Eye (tissue), 1 donor: ENCODE measurements around the gene TOB1.

Experiments used
- DNase-seq: peaks from one replicate; pipeline ENCODE4 v3.0.0-alpha.2; 2015

Gene TOB1

DNA sequence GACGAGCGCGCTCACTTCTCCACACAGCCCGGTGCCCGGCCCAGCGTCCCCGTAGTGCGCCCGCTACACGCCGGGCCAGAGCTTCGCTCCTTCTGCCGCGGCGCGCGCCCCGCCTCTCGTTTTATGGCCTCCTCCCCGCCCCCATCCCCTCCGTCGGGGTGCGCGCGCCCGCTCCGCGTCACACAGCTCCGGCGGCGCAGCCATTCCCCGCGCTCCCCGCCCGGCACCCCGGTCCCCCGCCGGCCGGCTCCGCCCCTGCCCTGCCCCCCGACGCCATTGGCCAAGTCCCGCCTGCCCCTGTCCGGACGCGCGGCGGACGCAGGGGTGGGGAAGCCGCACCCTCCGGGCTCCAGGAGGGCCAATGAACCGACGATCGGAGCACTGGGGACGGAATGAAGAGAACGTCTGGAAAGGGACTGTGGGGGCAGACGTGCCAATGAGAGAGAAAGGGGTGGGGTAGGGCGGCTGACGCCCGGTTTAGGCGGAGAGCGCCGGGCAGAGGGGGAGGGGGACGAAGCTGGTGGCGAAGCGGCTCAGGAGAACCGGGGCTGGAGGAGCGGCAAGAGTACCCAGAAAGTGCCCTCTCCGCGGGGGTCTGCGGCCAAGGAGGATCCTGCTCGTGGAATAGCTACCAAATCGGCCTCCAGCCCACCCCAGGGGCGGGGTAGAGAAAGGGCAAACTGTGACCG is at the start of gene TOB1:
TOB1 (minus strand) TSS at position 94 of the 689 bp plus-strand sequence. CDS start 2,337 bp downstream, outside the sequence.
- peak; percentile 98 for DNase-seq

DNA sequence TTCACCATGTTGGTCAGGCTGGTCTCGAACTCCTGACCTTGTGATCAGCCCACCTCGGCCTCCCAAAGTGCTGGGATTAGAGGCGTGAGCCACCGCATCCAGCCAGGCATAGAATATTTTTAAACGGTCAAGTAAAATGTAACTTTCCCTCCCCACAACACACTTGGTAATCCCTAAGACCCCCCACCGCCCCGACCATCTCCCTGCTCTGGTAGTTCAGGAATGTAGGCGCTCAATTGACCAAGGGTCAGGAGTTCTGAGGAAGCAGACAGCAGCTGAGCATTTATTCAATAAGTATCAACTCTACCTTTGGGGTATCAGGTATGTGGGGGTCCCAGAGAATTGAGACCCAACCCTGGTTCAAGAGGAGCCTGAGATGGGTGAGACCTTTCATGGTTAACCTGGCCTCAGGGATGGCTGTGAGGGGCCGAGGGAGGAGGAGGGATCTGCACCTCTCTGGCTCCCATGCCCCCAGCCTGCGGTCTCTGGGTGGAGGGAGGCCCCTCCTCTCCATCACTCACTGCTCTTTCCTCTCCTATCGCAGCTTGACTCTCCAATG is 48.4 kb upstream of the TOB1 start:
- no peak for DNase-seq

DNA sequence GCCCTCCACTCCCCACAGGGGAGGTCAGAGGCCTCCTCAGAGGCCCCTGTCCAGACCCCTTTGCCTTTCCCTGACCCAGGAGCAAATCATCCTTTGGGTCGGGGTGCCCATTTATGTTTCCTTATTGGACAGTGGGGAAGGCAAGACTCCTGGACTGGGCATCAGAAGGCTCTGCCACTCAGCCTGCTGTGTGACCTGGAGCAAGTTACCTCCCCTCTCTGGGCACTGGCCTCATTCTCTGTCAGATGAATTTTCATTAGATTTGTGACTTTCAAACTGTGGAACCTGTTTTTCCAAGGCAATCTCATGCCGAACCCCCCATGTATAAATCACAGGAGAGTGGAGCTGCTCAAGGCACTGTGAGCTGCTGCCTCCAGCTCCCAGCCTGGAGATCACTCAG is 47.0 kb upstream of the TOB1 start:
- no peak for DNase-seq

DNA sequence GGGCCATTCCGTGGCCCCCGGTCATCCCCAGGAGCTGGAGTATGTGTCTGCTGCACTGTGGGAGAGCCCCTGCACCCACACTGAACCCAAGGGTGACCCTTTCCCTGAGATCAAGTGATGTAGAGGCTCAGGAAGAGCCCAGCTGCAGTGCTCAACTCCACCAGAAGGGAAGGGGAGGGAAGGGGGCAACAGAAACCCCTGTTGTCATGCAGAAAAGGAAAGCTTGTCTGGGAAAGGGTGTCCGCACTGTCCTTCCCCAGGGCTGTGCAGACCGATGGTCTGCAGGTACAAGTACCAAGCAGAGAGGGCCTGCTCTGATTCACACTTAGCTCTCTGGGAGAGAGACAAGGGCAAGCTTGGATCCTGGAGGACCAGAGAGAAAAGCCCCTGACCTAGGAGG is 45.7 kb upstream of the TOB1 start:
- no peak for DNase-seq

- no peak for DNase-seq
Observed at GRCh38 chr17:50911450-50911849, 45.3 kb upstream of the TOB1 start.

GRCh38 chr17:50909765-50910605 is 43.8 kb upstream of the TOB1 start:
- no peak for DNase-seq

- DNase-seq: no peak
Observed at GRCh38 chr17:50908860-50909764, 43.0 kb upstream of the TOB1 start.

GRCh38 chr17:50908140-50908859 is 42.1 kb upstream of the TOB1 start:
- no peak for DNase-seq

GRCh38 chr17:50906443-50906842 is 40.3 kb upstream of the TOB1 start:
- no peak for DNase-seq

DNA sequence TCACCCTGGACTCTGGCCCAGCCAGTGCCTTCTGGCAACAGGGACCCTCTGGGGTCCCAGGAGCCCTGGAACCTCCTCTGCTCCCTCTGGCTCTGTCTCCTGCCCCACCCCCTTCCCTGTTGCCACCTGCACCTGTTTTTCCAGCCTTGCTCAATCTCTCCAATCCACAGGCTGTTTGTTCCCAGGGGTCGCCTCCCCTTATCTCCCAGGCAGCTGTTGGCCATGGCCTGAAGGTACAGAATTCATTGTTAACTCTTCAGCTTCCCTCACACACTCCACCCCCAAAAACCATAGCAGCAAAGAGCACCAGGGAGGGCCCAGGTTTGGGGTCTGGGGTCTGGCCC is 39.3 kb upstream of the TOB1 start:
- DNase-seq: peak; percentile 34

DNA sequence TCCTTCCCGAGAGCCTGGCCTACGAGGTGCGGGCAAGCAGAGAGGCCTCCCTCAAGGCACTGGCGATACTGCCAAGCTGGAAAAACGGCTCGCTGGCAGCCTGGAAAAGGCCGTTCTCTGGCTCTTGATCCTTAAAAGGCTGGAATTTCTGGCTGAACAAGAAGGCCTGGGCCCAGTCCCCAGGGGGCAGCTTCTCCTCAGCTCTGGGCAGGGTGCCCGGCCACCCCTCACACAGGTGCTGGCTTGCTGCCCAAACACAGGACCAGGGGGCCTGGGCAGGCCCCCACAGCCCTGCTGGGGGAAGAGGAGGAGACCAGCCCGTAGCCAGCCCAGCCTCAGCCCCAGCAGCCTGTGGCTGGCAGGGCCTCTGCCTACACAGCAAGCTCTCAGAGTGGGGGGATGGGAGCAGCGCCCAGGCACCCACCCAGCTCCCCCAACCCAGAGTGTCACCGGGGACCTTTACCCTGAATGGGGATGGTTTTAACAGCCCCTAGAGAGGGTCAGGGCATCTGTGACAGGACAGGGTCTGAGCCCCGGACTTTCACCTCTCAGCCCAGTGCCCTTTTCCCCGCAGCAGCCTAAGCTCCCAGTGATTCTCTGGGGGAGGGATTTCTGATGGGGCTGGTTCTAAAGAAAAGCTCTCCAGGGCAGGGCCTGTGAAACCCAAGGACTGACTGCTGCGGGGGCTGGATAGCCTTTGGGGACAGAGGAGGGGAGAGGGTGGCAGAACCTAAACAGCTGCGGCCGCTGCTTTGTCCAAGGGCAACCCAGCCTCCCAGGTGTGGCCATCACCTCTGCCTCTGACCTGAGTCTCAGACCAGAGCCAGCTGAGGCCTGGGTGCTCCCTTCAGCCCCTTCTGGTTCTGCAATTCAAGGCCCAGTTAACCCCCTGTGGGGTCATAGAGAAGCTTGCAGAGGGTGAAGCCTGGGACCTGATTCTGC is 38.6 kb upstream of the TOB1 start:
- DNase-seq: peak; percentile 64

DNA sequence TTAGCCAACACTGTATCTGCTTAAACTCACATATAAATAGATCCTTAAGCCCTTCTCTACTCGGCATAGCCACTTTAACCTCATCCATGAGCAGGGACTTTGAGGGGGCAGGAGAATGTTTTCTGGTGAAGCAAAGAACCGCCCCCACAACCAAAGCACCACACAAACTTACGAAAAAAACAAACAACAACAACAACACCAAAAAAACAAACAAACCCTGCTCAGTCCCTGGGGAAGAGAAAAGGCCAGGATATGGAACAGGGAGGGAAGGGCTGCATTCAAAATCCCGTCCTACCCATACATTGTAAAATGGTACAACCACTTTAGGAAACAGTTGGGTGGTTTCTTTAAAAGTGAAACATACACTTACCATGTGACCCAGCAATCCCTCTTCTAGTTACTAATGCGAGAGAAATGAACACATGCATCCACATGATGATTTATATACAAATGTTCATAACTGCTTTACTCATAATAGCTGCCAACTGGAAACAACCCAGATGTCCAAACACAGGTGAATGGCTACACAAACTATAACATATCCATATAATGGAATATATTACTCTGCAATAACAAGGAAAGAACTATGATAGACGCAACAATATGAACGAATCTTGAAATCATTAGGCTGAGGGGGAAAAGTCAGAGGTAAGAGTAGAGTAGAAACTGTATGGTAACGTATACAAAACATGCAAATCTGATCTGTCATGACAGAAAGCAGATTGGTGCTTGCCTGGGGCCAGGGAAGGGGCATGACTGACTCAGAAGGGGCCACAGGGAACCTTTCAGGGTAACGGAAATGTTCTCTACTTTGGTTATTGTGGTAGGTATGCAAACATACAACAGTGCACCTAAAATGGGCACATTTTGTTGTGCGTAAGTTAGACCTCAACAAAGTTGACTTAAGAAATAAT is 37.7 kb upstream of the TOB1 start:
- peak; percentile 57 for DNase-seq

DNA sequence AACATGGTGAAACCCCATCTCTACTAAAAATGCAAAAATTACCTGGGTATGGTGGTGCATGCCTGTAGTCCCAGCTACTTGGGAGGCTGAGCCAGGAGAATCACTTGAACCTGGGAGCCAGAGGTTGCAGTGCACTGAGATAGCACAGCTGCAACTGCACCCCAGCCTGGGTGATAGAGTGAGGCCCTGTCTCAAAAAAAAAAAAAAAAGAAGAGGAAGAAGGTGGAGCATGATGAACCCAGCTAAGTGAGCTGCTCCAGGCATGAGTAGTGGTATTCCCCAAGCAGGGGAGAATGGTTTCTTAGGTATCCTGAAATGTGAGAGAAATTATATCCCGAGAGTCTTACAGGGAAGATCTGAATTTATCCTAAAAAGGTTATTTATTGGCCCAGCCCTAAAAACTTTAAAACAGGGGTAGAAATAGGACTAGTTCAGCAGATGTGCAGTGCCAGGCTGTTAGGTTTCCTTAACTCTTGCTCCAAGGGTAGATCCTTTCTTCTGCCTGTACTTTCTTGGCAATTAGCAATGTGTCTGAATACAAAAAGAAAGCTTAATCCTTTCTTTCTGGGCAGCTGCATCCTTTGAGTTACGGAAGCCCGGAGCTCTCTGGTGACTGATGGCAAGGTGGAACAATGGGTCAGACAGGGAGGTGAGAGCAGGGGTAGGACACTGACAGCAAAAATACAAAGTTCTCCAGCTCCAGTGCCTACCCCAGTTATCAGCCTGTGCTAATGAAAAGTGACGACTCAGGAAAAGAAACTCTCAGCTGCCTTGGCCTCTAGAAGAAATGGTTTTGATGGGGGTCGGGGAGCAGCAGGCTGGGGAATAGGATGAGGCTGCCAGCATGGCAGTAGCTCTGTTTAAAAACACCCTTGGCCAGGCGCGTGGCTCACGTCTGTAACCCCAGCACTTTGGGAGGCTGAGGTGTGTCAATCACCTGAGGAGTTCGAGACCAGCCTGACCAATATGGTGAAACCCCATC is 36.5 kb upstream of the TOB1 start:
- DNase-seq: peak; percentile 77

GRCh38 chr17:50900383-50900892 is 34.3 kb upstream of the TOB1 start:
- no peak for DNase-seq

GRCh38 chr17:50899559-50900319 is 33.6 kb upstream of the TOB1 start:
- DNase-seq: no peak

- no peak for DNase-seq
Observed at GRCh38 chr17:50899005-50899460, 32.9 kb upstream of the TOB1 start.

- DNase-seq: no peak
Observed at GRCh38 chr17:50898369-50899004, 32.3 kb upstream of the TOB1 start.
